Mesodermal cell (in vitro differentiated cells): Measurements from ENCODE around the gene PACS2.

Source experiments
- H3K27ac ChIP-seq: 2 replicates; pipeline ENCODE4 v1.7.0; 2013; ENCODE audit warnings: mild to moderate bottlenecking, low read depth, low read length, moderate library complexity; ENCODE audit not compliant: severe bottlenecking
- H3K36me3 ChIP-seq: 2 replicates; pipeline ENCODE4 v1.7.1; 2013; ENCODE audit warnings: mild to moderate bottlenecking, low read length, moderate library complexity; ENCODE audit not compliant: control insufficient read depth, insufficient read depth
- H3K4me1 ChIP-seq: one replicate; pipeline ENCODE4 v1.7.1; 2013; ENCODE audit warnings: mild to moderate bottlenecking, low read length; ENCODE audit not compliant: insufficient read depth, control insufficient read depth, poor library complexity, severe bottlenecking
- H3K4me3 ChIP-seq: 2 replicates; pipeline ENCODE4 v1.7.0; 2013; ENCODE audit warnings: low read length, control low read depth, mild to moderate bottlenecking; ENCODE audit not compliant: insufficient read depth, poor library complexity, severe bottlenecking; ENCODE audit errors: extremely low read depth
- H3K9me3 ChIP-seq: 2 replicates; pipeline ENCODE4 v1.7.1; 2013; ENCODE audit warnings: mild to moderate bottlenecking, low read length, moderate library complexity; ENCODE audit not compliant: control insufficient read depth
- WGBS, 2 experiments: methylation state at CpG; one replicate each; pipeline ENCODE4 v1.1.5; 2013; ENCODE audit warnings: missing lambda C conversion rate in 2 of 2; ENCODE audit not compliant: insufficient coverage in 2 of 2; 5-methylcytosine and 5-hydroxymethylcytosine counted together

PACS2 gene

DNA sequence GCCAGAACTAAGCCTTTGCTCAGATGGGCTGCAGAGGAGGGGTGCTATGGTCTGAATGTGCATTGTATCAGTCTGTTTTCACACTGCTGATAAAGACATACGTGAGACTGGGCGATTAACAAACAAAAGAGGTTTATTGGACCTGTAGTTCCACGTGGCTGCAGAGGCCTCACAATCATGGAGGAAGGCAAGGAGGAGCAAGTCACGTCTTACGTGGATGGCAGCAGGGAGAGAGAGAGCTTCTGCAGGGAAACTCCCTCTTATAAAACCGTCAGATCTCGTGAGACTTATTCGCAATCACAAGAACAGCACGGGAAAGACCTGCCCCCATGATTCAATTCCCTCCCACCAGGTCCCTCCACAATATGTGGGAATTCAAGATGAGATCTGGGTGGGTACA, 10.0 kb upstream of the PACS2 start:
- no peaks in the 10 kb centered on the region for H3K4me1 ChIP-seq
- no peak overlapping the region for H3K27ac ChIP-seq
- no peak overlapping the region for H3K4me3 ChIP-seq
- H3K9me3 ChIP-seq: no peaks in the 10 kb centered on the region
- WGBS, 2 experiments: 94 to 95% methylated on average over 5 to 7 of the region's 9 CpGs
- no peaks in the 10 kb centered on the region for H3K36me3 ChIP-seq

DNA sequence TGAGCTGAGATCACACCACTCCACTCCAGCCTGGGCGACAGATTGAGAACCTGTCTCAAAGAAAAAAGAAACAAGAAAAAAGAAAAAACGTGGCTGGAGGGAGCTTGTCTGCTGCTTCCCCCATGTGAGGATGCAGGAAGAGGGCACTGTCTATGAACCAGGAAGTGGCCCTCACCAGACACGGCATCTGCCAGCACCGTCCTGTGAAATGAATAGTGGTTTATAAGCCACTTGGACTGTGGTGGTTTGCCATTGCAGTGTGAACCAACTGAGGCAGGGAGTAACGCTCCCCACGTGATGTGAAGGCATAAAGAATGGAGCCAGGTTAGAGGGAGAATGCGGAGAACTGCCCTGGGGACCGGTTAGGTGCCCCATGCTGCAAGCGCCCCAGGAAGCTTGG, 9.2 kb upstream of the PACS2 start:
- Histone ChIP-seq H3K4me3 (no peak overlapping the region), H3K27ac (no peak overlapping the region), H3K9me3 (no peaks in the 10 kb centered on the region), H3K36me3 (no peaks in the 10 kb centered on the region), H3K4me1 (no peaks in the 10 kb centered on the region)
- WGBS, 2 experiments: 86 to 92% methylated on average over 6 to 8 of the region's 9 CpGs

DNA sequence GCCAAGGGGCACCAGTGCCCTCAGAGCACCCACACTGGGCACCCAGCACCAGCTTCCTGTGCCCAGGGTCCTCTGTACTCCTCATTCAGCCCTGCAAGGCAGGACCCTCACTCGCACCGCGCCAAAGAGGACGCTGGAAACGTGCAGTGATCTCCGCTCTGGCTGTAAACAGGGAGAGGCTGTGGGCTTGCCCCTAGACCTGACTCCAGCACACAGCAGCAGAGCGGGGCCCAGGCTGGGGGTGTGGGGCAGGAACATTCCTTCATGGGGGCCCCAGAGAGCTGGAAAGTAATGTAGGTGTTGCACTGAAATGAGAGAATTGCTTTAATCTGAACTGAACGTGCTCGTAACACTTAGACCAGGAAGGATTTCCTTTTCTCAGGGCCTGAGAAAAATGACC, 8.8 kb upstream of the PACS2 start:
- H3K36me3 ChIP-seq: no peaks in the 10 kb centered on the region
- H3K9me3 ChIP-seq: no peaks in the 10 kb centered on the region
- H3K4me1 ChIP-seq: no peaks in the 10 kb centered on the region
- H3K4me3 ChIP-seq: no peak overlapping the region
- 90 to 94% methylated on average over 6 to 9 of the region's 9 CpGs for WGBS, 2 experiments
- no peak overlapping the region for H3K27ac ChIP-seq

DNA sequence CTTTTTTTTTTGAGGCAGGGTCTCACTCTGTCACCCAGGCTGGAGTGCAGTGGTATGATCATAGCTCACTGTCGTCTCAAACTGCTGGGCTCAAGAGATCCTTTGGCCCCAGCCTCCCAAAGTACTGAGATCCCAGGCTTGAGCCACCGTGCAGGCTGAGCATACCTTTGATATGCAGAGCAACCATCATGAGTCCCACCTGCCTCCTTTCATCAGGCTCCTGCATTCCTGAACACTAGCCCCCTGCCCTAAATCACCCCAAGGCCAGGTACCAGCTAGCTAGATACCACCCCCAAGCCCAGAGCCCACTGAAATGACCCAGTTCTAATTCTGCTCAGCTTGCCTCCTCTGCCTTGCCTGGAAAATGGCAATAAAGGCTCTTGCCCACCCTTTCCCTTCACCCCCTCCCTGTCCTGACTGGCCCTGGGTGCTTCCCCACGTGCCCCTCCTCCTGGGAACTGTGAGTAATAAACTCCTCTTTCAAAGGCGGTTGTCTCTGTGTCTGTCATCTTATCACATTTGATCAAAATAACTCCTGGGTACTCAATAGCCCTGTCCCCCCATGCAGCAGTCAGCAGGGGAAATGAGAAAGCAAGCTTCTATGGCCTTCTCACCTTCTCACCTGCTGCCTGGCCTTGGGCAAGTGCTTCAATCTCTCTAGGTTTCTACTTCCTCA, 7.4 kb upstream of the PACS2 start:
- H3K4me3 ChIP-seq: no peak overlapping the region
- no peaks in the 10 kb centered on the region for H3K36me3 ChIP-seq
- 28 to 46% methylated on average over 3 to 4 of the region's 4 CpGs for WGBS, 2 experiments
- peaks cover 5% of the 10 kb centered on the region for H3K4me1 ChIP-seq
- H3K27ac ChIP-seq: no peak overlapping the region
- no peaks in the 10 kb centered on the region for H3K9me3 ChIP-seq

DNA sequence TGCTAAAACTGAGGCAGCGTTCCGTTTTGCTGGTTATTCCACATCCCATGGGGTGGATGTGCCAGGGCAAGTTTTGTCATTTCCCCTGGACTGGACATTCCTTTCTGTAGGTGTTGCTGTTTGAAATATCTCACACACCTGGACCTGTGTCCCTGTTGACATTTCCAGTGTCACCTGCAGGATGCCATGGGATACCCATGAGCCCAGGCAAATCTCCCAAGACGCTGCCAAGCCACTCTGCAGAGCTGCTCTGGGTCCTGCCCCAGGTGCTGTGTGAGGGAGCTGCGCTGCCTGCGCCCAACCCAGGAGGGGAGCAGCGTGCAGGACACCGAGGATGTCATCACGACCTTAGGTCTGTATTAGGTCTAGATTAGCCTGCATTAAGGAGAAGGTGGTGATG, 5.2 kb upstream of the PACS2 start:
- Histone ChIP-seq H3K4me3 (no peak overlapping the region), H3K4me1 (peaks cover 12% of the 10 kb centered on the region), H3K36me3 (no peaks in the 10 kb centered on the region), H3K27ac (no peak overlapping the region), H3K9me3 (no peaks in the 10 kb centered on the region)
- 96 to 100% methylated on average over 3 to 4 of the region's 8 CpGs for WGBS, 2 experiments

DNA sequence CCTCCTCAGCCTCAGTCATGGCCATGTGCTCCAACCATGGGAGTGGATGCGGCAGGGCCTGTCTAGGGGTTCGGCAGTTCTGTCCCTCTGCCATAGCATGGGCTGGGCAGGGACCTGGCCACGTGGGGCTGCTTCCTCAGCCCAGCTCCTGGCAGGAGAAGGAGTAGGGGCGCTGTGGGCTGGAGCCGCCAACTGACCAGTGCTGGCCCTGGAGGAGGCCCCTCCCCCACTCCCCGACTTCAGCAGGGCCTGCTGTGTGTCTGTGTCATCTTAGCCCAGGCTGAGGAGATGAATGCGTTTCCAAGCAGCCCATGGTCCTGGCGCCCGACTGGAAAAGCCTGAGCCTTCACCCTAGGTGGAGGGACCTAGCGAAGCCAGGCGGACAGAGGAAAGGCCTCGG, 2.7 kb upstream of the PACS2 start:
- 72 to 80% methylated on average over 10 to 12 of the region's 12 CpGs for WGBS, 2 experiments

DNA sequence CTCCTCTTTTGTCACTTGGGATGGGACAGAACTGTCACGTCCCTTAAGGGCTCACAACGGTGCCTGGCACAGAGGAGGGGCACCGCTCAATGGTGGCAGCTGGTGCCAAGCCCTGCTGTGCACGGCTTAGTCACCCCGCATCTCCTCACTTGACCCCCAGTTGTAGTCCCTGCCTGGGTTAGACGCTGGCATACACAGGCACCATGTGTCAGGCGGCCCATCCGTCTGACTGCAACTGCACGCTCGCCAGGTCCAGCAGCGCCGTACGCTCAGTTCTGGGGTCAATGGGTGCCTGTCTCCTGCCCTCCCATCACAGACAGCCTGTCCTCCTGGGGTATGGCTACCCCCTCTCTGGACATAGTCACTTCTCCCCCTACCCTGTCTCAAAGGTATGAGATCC, 1.6 kb upstream of the PACS2 start:
- peaks cover 15% of the 10 kb centered on the region for H3K4me1 ChIP-seq
- no peak overlapping the region for H3K4me3 ChIP-seq
- H3K36me3 ChIP-seq: no peaks in the 10 kb centered on the region
- WGBS, 2 experiments: 95 to 97% methylated on average over 12 to 13 of the region's 13 CpGs
- H3K9me3 ChIP-seq: no peaks in the 10 kb centered on the region
- no peak overlapping the region for H3K27ac ChIP-seq

More for the DNA sequence above, 2.7 kb upstream of the PACS2 start:
- H3K9me3 ChIP-seq: no peaks in the 10 kb centered on the region
- no peak overlapping the region for H3K27ac ChIP-seq
- H3K36me3 ChIP-seq: no peaks in the 10 kb centered on the region
- H3K4me3 ChIP-seq: no peak overlapping the region
- peaks cover 15% of the 10 kb centered on the region for H3K4me1 ChIP-seq

DNA sequence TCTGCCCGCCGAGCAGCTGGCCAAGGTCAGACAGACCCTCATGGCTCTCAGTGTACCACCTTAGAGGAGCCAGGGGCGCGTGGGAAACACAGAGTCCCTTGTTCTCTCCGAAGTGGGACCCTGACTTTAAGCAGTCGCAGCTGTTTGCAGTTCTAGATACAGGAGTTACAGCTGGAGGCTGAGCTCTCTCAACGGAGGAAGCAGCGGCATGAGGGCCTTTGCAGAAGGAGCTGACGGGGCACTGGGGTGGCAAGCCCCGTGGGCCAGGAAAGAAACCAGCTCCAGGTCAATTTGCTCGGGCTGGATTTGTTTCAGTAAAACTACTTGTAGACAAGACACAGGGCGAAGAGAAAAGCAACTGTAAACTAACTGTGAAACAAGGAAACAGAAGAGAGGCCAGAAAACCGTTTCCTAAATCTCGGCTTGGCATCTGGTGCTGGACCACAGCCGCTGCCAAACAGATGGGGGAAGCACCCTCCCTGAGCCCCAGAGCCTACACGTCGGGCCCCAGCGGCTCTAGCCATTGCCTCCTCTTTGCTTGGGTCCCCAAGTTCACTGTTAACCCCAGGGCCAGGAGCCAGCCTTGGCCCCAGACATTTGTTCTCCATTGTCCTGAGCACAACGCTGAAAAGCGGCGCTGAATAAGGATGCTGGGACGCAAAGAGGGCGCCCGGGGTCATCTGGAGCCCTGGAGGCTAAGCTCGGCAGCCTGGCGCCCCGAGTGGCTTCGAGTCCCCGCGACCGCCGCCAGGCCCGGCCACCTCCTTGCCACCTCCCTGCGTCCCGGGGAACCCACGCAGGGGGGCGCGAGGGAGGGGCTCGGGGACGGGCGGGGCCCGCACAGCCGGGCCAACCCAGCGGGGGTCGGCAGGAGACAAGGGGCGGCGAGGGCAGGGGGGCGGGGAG, 914 bp upstream of the PACS2 start:
- 45 to 60% methylated on average over 26 to 35 of the region's 48 CpGs for WGBS, 2 experiments
- peak overlapping the region; percentile 49 for H3K4me3 ChIP-seq

DNA sequence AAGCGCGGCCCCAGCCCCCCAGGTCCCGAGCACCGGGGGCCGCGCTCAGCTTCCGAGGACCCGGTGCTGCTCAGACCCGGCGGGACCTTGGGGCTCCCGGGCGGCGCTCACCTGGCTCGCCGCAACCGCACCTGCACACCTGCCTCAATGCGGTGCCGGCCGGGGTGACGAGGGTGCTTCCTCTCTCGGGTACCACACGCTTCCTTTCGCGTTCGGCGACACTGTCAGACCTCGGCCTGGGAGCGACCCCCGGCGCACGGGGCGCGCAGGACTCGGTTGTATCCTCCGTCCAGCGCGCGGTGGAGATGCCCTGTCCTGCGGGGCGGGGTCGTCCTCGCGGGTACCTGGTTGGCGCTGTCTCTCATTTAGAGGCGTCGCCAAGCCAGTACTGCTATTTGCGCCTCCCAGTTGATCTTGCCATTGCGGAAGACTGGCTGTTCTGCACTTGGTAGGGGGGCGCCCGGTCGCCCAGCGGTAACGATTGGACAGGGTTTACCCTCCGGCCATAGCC, 718 bp downstream of the PACS2 start:
- peak overlapping the region; percentile 52 for H3K4me3 ChIP-seq
- no peaks in the 10 kb centered on the region for H3K9me3 ChIP-seq
- H3K36me3 ChIP-seq: no peaks in the 10 kb centered on the region
- WGBS, 2 experiments: 2 to 3% methylated on average over 42 to 48 of the region's 54 CpGs
- H3K4me1 ChIP-seq: peaks cover 15% of the 10 kb centered on the region
- H3K27ac ChIP-seq: no peak overlapping the region

More for the DNA sequence above, 914 bp upstream of the PACS2 start:
- H3K4me1 ChIP-seq: peaks cover 15% of the 10 kb centered on the region
- no peaks in the 10 kb centered on the region for H3K9me3 ChIP-seq
- H3K27ac ChIP-seq: no peak overlapping the region
- H3K36me3 ChIP-seq: no peaks in the 10 kb centered on the region

DNA sequence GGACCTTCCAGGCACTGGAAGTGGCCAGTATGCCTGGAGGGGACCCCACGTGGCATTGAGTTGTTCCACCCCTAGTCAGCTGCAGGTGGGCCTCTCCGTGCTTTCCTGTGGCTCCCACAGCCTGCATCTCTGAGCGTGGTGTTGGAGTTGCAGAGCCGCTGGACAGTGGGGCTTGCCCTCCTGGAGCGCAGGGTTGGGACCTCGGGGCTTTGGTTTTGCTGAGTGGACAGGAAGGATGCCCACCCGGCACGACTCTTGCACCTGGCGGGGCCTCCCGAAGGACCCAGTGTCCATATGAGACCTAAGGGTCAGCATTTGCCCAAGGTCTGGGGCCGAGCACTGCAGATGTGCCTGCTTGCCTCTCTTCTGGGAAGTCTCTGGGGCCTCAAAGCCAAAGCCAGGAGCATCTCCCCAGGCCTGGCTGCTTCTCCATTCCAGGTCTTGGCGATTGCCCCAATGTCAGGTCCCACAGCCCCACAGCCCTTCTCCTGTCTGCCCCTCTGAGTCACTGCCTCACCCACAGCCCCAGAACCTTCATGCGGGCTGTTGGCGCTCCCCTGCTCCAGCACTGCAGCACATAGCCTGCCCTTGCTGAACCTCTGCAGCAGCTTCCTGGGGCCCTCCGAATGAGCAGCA, 1.5 kb downstream of the PACS2 start:
- peak overlapping the region; percentile 52 for H3K4me3 ChIP-seq
- H3K9me3 ChIP-seq: no peaks in the 10 kb centered on the region
- H3K27ac ChIP-seq: no peak overlapping the region
- H3K36me3 ChIP-seq: no peaks in the 10 kb centered on the region
- peaks cover 15% of the 10 kb centered on the region for H3K4me1 ChIP-seq
- 85 to 87% methylated on average over 12 to 13 of the region's 15 CpGs for WGBS, 2 experiments
